Thymus (tissue), 11 donors: ENCODE data around the gene EDIL3. TPM values are rescaled to one million over a fixed set of nuclear protein-coding genes. Genes with fewer than 3 reads are reported as not detected.

Experiments used
- DNase-seq, 9 donors: peaks; one replicate each; pipeline ENCODE4 v3.0.0-alpha.2; 2013; ENCODE audit warnings: low spot score in 9 of 9, low read depth in 6 of 9, missing footprints in 1 of 9
- H3K27ac ChIP-seq, 2 donors: one replicate each; pipeline ENCODE4 v1.5.1; 2013; ENCODE audit warnings: control low read depth in 1 of 2, low read depth in 1 of 2, low read length in 1 of 2, mild to moderate bottlenecking in 1 of 2, moderate library complexity in 1 of 2
- H3K27me3 ChIP-seq, 2 donors: one replicate each; pipeline ENCODE4 v1.5.1; 2013; ENCODE audit warnings: low read length in 1 of 2; ENCODE audit not compliant: control insufficient read depth in 2 of 2, insufficient read depth in 1 of 2
- H3K36me3 ChIP-seq, 2 donors: one replicate each; pipeline ENCODE4 v1.5.1; 2013; ENCODE audit warnings: low read length in 1 of 2, mild to moderate bottlenecking in 1 of 2, moderate library complexity in 1 of 2; ENCODE audit not compliant: control insufficient read depth in 2 of 2, insufficient read depth in 2 of 2
- H3K4me1 ChIP-seq, 2 donors: one replicate each; pipeline ENCODE4 v1.5.1; 2013; ENCODE audit warnings: low read length in 2 of 2; ENCODE audit not compliant: control insufficient read depth in 2 of 2, insufficient read depth in 2 of 2
- H3K4me3 ChIP-seq, 2 donors: one replicate each; pipeline ENCODE4 v1.5.1; 2013; ENCODE audit warnings: low read length in 2 of 2, control low read depth in 1 of 2, mild to moderate bottlenecking in 1 of 2
- H3K9me3 ChIP-seq, 2 donors: one replicate each; pipeline ENCODE4 v1.5.1; 2013; ENCODE audit warnings: low read length in 1 of 2, mild to moderate bottlenecking in 1 of 2; ENCODE audit not compliant: control insufficient read depth in 2 of 2, insufficient read depth in 1 of 2
- WGBS: extraction: QIAGEN DNeasy Blood & Tissue Kit; methylation state at CpG from one replicate; pipeline ENCODE4 v1.1.7; 2013; 5-methylcytosine and 5-hydroxymethylcytosine counted together
- polyA plus RNA-seq: library from polyadenylated mRNA; stranded (reverse); fragments of 200-250 nt; gene quantifications from one replicate; pipeline ENCODE4 v1.2.3, GENCODE V29; 2013
- total RNA-seq: library from RNA; stranded (reverse); fragments of 120-200 nt; gene quantifications from one replicate; pipeline ENCODE4 v1.2.4, GENCODE V29; 2013
- donor health status: healthy.

The EDIL3 gene
- total and polyA plus RNA-seq, 2 donors, result 0.52 to 2.9 TPM

DNA sequence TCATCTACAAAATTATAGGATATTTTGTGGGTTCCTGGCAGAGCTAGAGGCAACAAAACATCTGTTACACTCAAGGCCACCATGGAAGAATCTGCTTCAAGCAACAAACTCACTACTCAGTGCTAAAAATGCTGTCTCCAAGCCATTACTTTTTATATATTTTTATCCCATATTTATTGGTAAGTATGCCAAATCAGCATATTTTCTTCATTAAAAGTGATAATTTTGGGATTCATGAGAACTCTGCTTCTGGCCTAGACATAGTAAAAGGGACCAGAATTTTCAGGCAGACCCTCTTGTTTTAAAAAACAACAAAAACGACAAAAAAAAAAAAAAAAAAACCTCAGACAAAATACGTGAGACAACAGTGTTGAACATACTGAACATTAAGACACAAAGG is 236.0 kb downstream of the EDIL3 start:
- H3K27ac ChIP-seq, result no peak overlapping the region
- no peak overlapping the region for H3K4me3 ChIP-seq
- H3K4me1 ChIP-seq, result no peaks in the 10 kb centered on the region
- no peaks in the 10 kb centered on the region for H3K27me3 ChIP-seq
- no peaks in the 10 kb centered on the region for H3K36me3 ChIP-seq
- WGBS, result 96% methylated on average over 2 of the region's 2 CpGs
- no peak for DNase-seq
- no peaks in the 10 kb centered on the region for H3K9me3 ChIP-seq

DNA sequence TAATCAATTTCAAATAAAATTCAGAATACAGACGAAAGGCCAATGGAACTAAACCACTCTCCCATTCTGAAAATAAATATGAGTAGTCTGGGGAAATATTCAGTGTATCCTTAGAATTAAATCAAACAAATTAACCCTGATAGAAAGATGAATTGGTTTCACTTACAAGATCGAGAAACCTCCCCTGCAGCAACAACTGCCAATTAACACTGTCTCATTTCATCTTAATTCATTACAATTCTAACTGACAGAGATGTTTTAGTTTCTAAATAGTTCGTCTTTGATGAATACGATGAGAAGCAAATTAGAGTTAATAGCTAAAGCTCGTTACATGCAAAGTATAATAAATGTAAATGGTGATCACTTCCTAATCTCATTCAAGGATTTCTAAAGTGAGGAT is 247.1 kb downstream of the EDIL3 start:
- Histone ChIP-seq H3K27me3 (no peaks in the 10 kb centered on the region), H3K4me3 (no peak overlapping the region), H3K9me3 (no peaks in the 10 kb centered on the region), H3K27ac (no peak overlapping the region), H3K36me3 (no peaks in the 10 kb centered on the region), H3K4me1 (no peaks in the 10 kb centered on the region)
- WGBS, result 94% methylated on average over 5 of the region's 5 CpGs
- no peak for DNase-seq

DNA sequence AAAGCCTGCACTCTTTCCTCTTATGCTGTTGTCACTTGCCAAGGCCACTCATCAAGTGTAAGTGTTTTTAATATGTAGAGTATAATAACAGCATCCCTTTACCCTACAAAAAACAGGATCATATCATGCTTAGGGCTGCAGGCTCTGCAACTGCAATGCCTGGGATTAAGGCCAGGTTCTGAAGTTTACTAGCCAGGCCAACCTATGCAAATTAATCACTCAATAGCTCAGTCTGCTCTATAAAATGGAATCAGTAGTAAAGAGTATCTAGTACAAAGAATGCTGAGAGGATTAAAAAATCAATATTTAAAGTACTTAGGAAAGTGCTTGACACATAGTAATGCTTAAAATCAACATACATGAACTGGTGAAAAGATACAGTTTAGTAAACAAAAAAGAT is 253.3 kb downstream of the EDIL3 start:
- DNase-seq, result no peak
- H3K27ac ChIP-seq, result no peak overlapping the region
- H3K4me1 ChIP-seq, result no peaks in the 10 kb centered on the region
- H3K4me3 ChIP-seq, result no peak overlapping the region
- no peaks in the 10 kb centered on the region for H3K27me3 ChIP-seq
- H3K9me3 ChIP-seq, result no peaks in the 10 kb centered on the region
- H3K36me3 ChIP-seq, result no peaks in the 10 kb centered on the region

DNA sequence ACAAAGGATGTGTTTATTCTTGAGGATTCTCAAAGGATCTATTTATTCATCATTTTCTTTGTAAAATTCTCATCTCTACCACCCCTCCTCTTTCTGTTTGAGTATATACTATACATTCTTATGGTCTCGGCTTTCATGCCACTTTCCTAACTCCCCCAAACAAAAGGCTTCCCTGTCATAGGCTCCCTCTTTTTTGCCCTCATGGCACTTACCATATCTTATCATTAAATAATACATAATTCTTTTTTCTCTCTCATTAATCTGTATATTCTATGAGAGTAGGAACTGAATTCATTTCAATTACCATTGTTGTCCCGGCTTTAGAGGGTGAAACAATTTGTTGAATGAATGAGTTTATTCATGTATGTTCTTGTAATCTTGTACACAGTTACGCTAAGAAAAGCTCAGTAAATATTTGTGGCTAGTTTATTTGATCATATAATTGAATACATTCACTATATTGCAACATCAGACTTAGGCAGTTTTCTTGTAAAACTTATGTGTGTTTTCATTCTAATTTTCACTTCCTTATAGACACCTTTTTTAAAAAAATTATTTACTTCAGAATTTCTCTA is 254.6 kb downstream of the EDIL3 start:
- 92% methylated on average over 3 of the region's 3 CpGs for WGBS
- no peaks in the 10 kb centered on the region for H3K4me1 ChIP-seq
- H3K27me3 ChIP-seq, result no peaks in the 10 kb centered on the region
- H3K36me3 ChIP-seq, result no peaks in the 10 kb centered on the region
- H3K4me3 ChIP-seq, result no peak overlapping the region
- H3K27ac ChIP-seq, result no peak overlapping the region
- no peak for DNase-seq
- H3K9me3 ChIP-seq, result no peaks in the 10 kb centered on the region

DNA sequence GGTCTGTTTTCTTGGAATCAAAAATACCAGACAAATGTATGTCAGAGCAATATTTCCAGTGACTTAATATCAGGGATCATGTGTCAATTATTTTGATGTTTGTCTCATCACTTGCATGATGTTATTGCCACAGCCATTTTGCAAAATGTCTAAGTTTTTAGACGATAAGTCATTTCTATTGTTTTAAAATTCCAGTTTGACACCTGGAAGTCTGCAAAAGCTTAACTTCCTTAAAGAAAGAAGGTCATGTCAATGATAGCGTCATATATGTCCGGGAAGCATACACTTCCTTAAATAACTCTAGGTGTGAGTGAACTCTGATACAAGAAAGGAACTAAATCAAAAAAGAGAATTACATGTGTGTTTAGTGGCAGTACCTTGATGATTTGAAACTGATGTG is 259.5 kb downstream of the EDIL3 start:
- no peaks in the 10 kb centered on the region for H3K4me1 ChIP-seq
- 71% methylated on average over 3 of the region's 3 CpGs for WGBS
- no peak overlapping the region for H3K27ac ChIP-seq
- no peaks in the 10 kb centered on the region for H3K9me3 ChIP-seq
- H3K36me3 ChIP-seq, result no peaks in the 10 kb centered on the region
- no peaks in the 10 kb centered on the region for H3K27me3 ChIP-seq
- no peak overlapping the region for H3K4me3 ChIP-seq
- DNase-seq, result no peak

DNA sequence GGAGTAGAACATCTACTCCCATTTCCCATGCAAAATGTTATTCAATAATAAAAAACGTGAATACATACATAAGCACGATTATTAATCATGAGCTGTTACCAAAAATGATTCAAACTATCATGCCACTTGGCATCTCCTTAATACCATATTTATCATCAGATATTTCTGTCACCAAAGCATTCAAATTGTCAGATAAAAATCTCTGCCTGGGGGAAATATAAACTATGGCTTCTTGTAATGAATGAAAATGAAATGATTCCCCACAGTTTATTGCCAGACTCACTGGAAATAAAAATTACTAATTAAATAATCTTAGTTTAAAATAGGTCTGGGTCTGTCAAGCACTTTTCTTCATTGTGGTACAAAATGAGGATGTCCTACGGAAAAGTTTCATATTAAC is 265.4 kb downstream of the EDIL3 start:
- no peaks in the 10 kb centered on the region for H3K27me3 ChIP-seq
- no peaks in the 10 kb centered on the region for H3K9me3 ChIP-seq
- WGBS, result 94% methylated on average over 3 of the region's 3 CpGs
- H3K4me3 ChIP-seq, result no peak overlapping the region
- no peak overlapping the region for H3K27ac ChIP-seq
- no peaks in the 10 kb centered on the region for H3K36me3 ChIP-seq
- H3K4me1 ChIP-seq, result no peaks in the 10 kb centered on the region
- DNase-seq, result no peak

DNA sequence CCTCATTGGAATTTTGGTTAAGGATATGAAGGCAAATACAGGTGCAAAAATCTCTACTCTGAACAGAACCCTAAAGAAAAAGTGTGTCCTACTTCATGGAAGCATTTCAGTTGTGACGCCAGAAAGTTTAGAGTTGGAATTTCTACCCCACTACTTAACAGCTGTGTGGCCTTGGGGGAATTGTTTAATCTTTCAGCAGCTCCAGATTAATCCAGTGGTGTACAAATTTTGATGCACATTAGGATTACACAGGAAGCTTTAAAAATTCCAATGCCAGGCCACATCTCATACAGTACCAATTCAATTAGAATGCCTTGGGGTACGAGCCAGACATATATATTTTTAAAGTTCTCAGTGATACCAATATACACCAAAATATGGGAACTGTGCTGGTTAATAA is 266.1 kb downstream of the EDIL3 start:
- H3K27me3 ChIP-seq, result no peaks in the 10 kb centered on the region
- H3K4me1 ChIP-seq, result no peaks in the 10 kb centered on the region
- H3K9me3 ChIP-seq, result no peaks in the 10 kb centered on the region
- no peak overlapping the region for H3K27ac ChIP-seq
- H3K4me3 ChIP-seq, result no peak overlapping the region
- 95% methylated on average over 2 of the region's 2 CpGs for WGBS
- no peak for DNase-seq
- H3K36me3 ChIP-seq, result no peaks in the 10 kb centered on the region

DNA sequence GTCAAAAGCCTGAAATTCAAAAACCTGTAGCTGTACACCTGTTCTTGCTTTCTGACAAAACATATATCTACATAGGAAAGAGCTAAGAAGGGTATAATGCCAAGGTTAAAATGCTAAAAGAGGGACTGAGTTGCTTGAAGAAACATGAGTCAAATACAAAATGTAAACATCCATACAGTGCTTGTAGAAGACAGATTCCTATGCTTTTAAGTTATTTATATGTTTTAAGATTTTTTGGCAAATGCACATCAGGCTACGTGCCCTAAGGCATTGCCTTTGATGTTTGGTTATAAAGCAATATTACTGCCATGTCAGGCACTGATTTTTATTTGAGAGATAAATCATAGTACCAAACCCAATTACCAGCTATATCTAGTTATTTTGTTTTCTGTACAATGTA is 269.0 kb downstream of the EDIL3 start:
- WGBS, result 78% methylated on average over 1 of the region's 1 CpG
- Histone ChIP-seq H3K27ac (no peak overlapping the region), H3K9me3 (no peaks in the 10 kb centered on the region), H3K27me3 (no peaks in the 10 kb centered on the region), H3K4me1 (no peaks in the 10 kb centered on the region), H3K4me3 (no peak overlapping the region), H3K36me3 (no peaks in the 10 kb centered on the region)
- no peak for DNase-seq

DNA sequence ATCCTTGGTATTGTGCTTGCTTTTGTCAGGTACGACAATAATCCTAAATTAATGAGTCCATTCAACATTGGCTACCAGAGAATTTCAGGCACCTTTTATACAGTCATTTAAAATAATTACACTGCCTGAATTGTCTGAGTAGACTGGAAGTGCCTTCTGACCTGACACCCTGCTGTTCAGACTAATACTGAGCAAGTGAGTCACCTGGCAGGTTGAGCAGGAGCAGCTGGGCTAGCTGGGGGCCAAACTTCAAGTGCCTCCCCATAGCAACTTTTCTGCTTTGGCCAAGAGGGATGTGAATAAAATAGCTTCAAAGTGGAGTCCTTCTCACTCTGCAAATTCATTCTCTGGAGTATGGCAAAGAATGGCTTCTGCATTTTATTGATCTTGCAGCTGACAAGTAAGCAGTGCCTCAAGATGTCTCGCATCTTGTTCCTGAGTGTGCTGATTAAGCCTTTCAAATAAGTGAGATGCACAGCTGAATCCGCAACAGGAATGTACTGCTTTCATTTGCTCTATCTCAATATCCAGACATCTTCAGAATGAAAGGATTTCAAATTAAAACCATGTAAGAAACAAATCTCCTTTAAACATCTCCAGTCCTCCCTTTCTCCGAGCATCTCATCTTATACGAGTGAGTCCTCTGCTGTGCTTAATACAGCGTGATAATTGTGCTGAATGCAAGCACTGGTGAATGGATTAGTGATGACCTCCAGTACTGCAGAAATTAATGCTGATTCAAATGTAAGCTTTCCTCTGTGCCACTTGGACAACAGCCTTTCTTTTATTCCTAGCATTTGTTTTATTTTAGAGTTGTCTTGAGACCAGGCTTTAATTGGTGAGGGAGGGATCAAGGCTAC is 271.2 kb downstream of the EDIL3 start:
- Histone ChIP-seq H3K27me3 (no peaks in the 10 kb centered on the region), H3K4me1 (no peaks in the 10 kb centered on the region), H3K27ac (no peak overlapping the region), H3K9me3 (no peaks in the 10 kb centered on the region), H3K36me3 (no peaks in the 10 kb centered on the region), H3K4me3 (no peak overlapping the region)
- WGBS, result 94% methylated on average over 6 of the region's 6 CpGs
- no peak for DNase-seq
